ENCODE results near the gene ARRDC1.

DNA sequence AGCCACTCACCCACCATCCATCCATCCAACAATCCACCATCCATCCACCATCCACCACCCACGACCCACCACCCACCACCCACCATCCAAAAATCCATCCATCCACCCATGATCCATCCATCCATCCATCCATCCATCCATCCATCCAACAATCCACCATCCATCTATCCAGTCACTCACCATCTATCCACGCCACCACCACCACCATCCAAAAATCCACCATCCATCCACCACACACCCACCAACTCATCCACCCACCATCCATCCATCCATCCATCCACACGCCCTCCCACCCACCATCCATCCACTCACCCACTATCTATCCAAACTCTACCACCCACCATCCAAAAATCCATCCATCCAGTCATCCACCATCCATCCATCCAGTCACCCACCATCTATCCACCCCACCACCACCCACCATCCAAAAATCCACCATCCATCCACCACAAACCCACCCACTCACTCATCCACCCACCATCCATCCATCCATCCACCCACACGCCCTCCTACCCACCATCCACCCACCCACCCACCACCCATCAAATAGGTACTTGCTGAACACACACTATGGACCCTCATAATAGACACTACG lies 35.8 kb upstream of the ARRDC1 start:
- TF ChIP-seq POLR2A (IDR thresholded peaks at IDR 0.05) (no peak), EP300 (IDR thresholded peaks at IDR 0.05) (no peak)
- TF ChIP-seq, protein P1, sequence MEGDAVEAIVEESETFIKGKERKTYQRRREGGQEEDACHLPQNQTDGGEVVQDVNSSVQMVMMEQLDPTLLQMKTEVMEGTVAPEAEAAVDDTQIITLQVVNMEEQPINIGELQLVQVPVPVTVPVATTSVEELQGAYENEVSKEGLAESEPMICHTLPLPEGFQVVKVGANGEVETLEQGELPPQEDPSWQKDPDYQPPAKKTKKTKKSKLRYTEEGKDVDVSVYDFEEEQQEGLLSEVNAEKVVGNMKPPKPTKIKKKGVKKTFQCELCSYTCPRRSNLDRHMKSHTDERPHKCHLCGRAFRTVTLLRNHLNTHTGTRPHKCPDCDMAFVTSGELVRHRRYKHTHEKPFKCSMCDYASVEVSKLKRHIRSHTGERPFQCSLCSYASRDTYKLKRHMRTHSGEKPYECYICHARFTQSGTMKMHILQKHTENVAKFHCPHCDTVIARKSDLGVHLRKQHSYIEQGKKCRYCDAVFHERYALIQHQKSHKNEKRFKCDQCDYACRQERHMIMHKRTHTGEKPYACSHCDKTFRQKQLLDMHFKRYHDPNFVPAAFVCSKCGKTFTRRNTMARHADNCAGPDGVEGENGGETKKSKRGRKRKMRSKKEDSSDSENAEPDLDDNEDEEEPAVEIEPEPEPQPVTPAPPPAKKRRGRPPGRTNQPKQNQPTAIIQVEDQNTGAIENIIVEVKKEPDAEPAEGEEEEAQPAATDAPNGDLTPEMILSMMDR (IDR thresholded peaks at IDR 0.05), result no peak
